AG09319 (cell line): Measurements from ENCODE around the gene RBP4.

Experiments
- DNase-seq: peaks from one replicate; pipeline ENCODE4 v3.0.0-alpha.2; 2010; ENCODE audit warnings: low read depth; ENCODE audit errors: extremely low read depth
- CTCF ChIP-seq: IDR thresholded peaks from 2 replicates; pipeline ENCODE4 v1.5.1; 2011; ENCODE audit warnings: low read depth, mild to moderate bottlenecking, inconsistent platforms, low read length, moderate library complexity

The RBP4 gene

GRCh38 chr10:93615576-93616235, 14.7 kb upstream of the RBP4 start:
- no peak for DNase-seq
- no peak for TF ChIP-seq CTCF

- TF ChIP-seq CTCF: no peak
- no peak for DNase-seq
These were observed 13.2 kb upstream of the RBP4 start for GRCh38 chr10:93614101-93614825.

- DNase-seq: no peak
- TF ChIP-seq CTCF: no peak
These were observed 12.1 kb upstream of the RBP4 start for GRCh38 chr10:93613126-93613525.

- TF ChIP-seq CTCF: no peak
- DNase-seq: no peak
These were observed 11.3 kb upstream of the RBP4 start, which contains the start of gene PDE6C for GRCh38 chr10:93612311-93612710. TSS of gene PDE6C (plus strand) at chr10:93612537. CDS start at chr10:93612726, 189 bp downstream.

- no peak for TF ChIP-seq CTCF
- no peak for DNase-seq
These were observed 7.4 kb upstream of the RBP4 start for GRCh38 chr10:93608421-93608820.

GRCh38 chr10:93604146-93604545, 3.1 kb upstream of the RBP4 start:
- DNase-seq: no peak
- no peak for TF ChIP-seq CTCF

- TF ChIP-seq CTCF: no peak
- no peak for DNase-seq
These were observed 2.0 kb upstream of the RBP4 start for GRCh38 chr10:93603023-93603422.
